ENCODE results near the gene SCYL3.
"Not testable (repeated sequence)": the region's sequence is repeated elsewhere in the genome, so short reads cannot be mapped to it uniquely, and the experiment has no call there.

Gene SCYL3

GRCh38 chr1:169872906-169873305, 20.8 kb downstream of the SCYL3 start:
- H3K4me3 ChIP-seq (ENCODE audit: low read length) = no peak overlapping the region
- TF ChIP-seq CTCF (conservative IDR thresholded peaks at IDR 0.05; ENCODE audit: low read length) = no peak
- no peak for DNase-seq (ENCODE audit: low read depth)

GRCh38 chr1:169871988-169872387, 21.7 kb downstream of the SCYL3 start:
- H3K4me3 ChIP-seq (ENCODE audit: low read length); DNase-seq (ENCODE audit: low read depth): not testable (repeated sequence)

- no peak for DNase-seq (ENCODE audit: low read depth)
- no peak for TF ChIP-seq CTCF (conservative IDR thresholded peaks at IDR 0.05; ENCODE audit: low read length)
- no peak overlapping the region for H3K4me3 ChIP-seq (ENCODE audit: low read length)
Observed at GRCh38 chr1:169869426-169869825, 24.3 kb downstream of the SCYL3 start.

- no peak overlapping the region for H3K4me3 ChIP-seq (ENCODE audit: low read length)
- no peak for DNase-seq (ENCODE audit: low read depth)
- no peak for TF ChIP-seq CTCF (conservative IDR thresholded peaks at IDR 0.05; ENCODE audit: low read length)
Observed at GRCh38 chr1:169868978-169869377, 24.7 kb downstream of the SCYL3 start.

- H3K4me3 ChIP-seq (ENCODE audit: low read length) = no peak overlapping the region
- DNase-seq (ENCODE audit: low read depth) = no peak
- no peak for TF ChIP-seq CTCF (conservative IDR thresholded peaks at IDR 0.05; ENCODE audit: low read length)
Observed at GRCh38 chr1:169867012-169867675, 26.6 kb downstream of the SCYL3 start.

GRCh38 chr1:169866577-169866976, 27.1 kb downstream of the SCYL3 start:
- TF ChIP-seq CTCF (conservative IDR thresholded peaks at IDR 0.05; ENCODE audit: low read length) = no peak
- DNase-seq (ENCODE audit: low read depth) = no peak
- H3K4me3 ChIP-seq (ENCODE audit: low read length) = no peak overlapping the region

GRCh38 chr1:169864531-169864930, 29.2 kb downstream of the SCYL3 start:
- H3K4me3 ChIP-seq (ENCODE audit: low read length); DNase-seq (ENCODE audit: low read depth): not testable (repeated sequence)

GRCh38 chr1:169860750-169861149, 32.9 kb downstream of the SCYL3 start:
- H3K4me3 ChIP-seq (ENCODE audit: low read length) = no peak overlapping the region
- no peak for DNase-seq (ENCODE audit: low read depth)
- TF ChIP-seq CTCF (conservative IDR thresholded peaks at IDR 0.05; ENCODE audit: low read length) = no peak

Data from AG10803 (cell line).